Right atrium auricular region (tissue), 2 donors: ENCODE data around the gene LCN9. TPM values are rescaled to one million over a fixed set of nuclear protein-coding genes. Genes with fewer than 3 reads are reported as not detected.

Source experiments
- DNase-seq: peaks from one replicate; pipeline ENCODE4 v3.0.0-alpha.2; 2019; ENCODE audit warnings: low spot score
- H3K27ac ChIP-seq, 2 donors: fragments of 200-600 bp; sonication (generic); 1 replicate in 1 of 2; 2 replicates in 1 of 2; pipeline ENCODE4 v1.5.1; 2016 to 2019
- H3K27me3 ChIP-seq, 2 donors: fragments of 200-600 bp; sonication (generic); one replicate each; pipeline versions ENCODE4 v1.5.1 to v1.6.0; 2017 to 2019
- H3K36me3 ChIP-seq: fragments of 200-600 bp; sonication (generic); one replicate; pipeline ENCODE4 v1.5.1; 2016
- H3K4me1 ChIP-seq, 2 donors: fragments of 200-600 bp; sonication (generic); one replicate each; pipeline versions ENCODE4 v1.5.1 to v1.6.0; 2017 to 2019
- H3K4me3 ChIP-seq, 2 donors: fragments of 200-600 bp; sonication (generic); 1 replicate in 1 of 2; 2 replicates in 1 of 2; pipeline ENCODE4 v1.5.1; 2017 to 2019; ENCODE audit warnings: mild to moderate bottlenecking in 1 of 2, moderate library complexity in 1 of 2
- H3K9me3 ChIP-seq, 2 donors: fragments of 200-600 bp; sonication (generic); one replicate each; pipeline ENCODE4 v1.5.1; 2019
- total RNA-seq, 2 donors: library from RNA; depleted of rRNA; stranded (reverse); fragments of >200 nt; gene quantifications; one replicate each; pipeline ENCODE4 v1.1.0, GENCODE V29; 2016
- TF ChIP-seq, protein P1 (sequence below), 2 donors: fragments of 200-600 bp; sonication (generic); IDR thresholded peaks; one replicate each; pipeline ENCODE4 v1.5.1; 2019; ENCODE audit warnings: antibody characterized with exemption in 2 of 2

LCN9 gene
- total RNA-seq, 2 donors from 2014 or later, result not detected

DNA sequence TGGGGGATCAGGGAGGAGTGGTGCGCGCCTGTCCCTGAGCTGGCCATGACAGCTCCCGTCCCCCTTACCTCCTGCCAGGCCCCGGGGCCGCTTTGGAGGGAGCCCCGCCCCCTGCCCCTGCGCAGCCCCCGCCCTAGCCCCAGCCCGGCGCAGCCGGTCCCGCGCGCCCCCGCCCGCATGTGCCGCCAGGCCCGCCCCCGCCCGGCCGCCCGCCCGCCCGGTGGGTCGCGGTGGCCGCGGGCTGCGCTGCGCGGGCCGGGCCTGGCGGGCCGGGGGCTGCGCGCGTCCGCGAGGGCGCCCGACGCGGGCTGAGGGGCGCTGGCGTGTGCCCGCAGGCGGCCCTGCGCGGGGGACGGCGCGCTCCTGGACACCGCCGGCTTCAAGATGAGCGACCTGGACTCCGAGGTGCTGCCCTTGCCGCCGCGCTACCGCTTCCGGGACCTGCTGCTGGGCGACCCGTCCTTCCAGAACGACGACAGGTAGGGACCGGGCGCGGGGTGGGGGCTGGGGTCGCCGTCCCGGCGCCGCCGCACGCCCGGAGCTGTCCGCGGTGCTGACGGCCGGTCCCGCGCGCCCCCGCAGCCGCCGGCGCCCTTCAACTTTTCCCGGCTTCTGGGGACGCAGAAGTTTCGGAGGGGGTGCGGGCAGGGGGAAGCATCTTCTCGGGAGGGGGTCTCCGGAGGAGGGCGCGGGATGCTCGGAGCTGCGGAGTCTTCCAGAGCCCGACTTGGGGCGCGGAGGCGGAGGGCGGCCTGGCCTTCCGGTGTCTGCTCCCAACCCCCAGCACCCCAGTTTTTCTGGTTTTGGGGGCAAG lies 51.3 kb downstream of the LCN9 start:
- peaks cover 0 to 10% of the 10 kb centered on the region in 2 donors for H3K27me3 ChIP-seq

DNA sequence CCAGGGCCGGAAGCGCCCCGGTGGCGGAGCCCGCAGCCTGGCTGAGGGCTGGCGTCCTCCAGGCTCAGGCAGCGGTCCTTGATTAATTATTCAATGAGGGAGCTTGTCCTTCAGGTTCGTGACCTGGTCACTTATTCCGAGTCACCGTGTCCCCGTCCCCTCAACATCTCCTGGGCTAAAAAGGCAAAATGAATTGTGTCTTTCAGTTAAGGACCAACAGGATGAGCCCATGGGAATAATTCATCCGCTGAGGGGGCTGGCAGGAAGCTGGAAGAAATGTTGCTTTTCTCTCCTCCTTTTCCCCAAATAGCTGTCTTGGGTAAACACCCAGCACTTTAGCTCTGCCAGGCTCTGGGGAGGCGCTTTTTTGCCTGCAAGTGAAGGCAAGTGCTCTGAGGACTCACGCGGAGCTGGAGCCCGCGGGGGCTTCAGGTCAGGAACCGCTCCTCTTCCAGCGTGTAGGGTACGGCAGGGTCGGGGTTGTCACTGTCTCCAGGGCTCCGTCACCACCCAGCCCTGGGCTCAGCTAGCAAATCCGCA lies 52.0 kb downstream of the LCN9 start:
- Histone ChIP-seq H3K36me3 (no peaks in the 10 kb centered on the region), H3K4me1 (peaks cover 0 to 4% of the 10 kb centered on the region in 2 donors), H3K4me3 (no peak overlapping the region), H3K27me3 (peaks cover 0 to 10% of the 10 kb centered on the region in 2 donors), H3K27ac (no peak overlapping the region), H3K9me3 (no peaks in the 10 kb centered on the region)
- DNase-seq, result no peak
- TF ChIP-seq, protein P1, sequence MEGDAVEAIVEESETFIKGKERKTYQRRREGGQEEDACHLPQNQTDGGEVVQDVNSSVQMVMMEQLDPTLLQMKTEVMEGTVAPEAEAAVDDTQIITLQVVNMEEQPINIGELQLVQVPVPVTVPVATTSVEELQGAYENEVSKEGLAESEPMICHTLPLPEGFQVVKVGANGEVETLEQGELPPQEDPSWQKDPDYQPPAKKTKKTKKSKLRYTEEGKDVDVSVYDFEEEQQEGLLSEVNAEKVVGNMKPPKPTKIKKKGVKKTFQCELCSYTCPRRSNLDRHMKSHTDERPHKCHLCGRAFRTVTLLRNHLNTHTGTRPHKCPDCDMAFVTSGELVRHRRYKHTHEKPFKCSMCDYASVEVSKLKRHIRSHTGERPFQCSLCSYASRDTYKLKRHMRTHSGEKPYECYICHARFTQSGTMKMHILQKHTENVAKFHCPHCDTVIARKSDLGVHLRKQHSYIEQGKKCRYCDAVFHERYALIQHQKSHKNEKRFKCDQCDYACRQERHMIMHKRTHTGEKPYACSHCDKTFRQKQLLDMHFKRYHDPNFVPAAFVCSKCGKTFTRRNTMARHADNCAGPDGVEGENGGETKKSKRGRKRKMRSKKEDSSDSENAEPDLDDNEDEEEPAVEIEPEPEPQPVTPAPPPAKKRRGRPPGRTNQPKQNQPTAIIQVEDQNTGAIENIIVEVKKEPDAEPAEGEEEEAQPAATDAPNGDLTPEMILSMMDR (IDR thresholded peaks at IDR 0.05), result no peak

More for the DNA sequence above, 51.3 kb downstream of the LCN9 start:
- DNase-seq, result no peak
- H3K36me3 ChIP-seq, result no peaks in the 10 kb centered on the region
- no peak overlapping the region for H3K4me3 ChIP-seq
- no peak overlapping the region for H3K27ac ChIP-seq
- TF ChIP-seq, protein P1 (IDR thresholded peaks at IDR 0.05), result no peak
- peaks cover 0 to 4% of the 10 kb centered on the region in 2 donors for H3K4me1 ChIP-seq
- H3K9me3 ChIP-seq, result no peaks in the 10 kb centered on the region

DNA sequence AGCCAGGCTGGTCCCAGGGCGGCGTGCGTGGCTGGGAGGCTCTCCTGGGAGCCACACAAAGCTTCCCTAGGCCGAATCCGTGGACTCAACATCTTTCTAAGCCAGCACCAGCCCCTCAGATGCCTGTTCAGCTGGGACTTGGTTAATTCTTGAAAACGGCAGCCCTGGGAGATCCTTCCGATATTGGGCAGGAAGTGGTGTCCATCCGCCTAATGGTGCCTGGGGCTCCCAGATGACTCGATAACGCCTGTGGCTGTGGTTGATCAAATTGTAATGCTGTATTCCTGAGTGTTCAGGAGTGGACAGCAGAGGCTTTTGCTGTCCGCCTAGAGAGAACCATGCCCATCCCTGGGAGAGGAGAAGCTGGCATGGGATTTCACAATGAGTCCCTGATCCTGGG lies 52.9 kb downstream of the LCN9 start:
- Histone ChIP-seq H3K4me3 (no peak overlapping the region), H3K27me3 (peaks cover 0 to 10% of the 10 kb centered on the region in 2 donors), H3K9me3 (no peaks in the 10 kb centered on the region), H3K27ac (no peak overlapping the region), H3K36me3 (no peaks in the 10 kb centered on the region), H3K4me1 (peaks cover 0 to 4% of the 10 kb centered on the region in 2 donors)
- TF ChIP-seq, protein P1 (IDR thresholded peaks at IDR 0.05), result no peak
- DNase-seq, result no peak

Other genes with a start within 250 kb of the LCN9 start
- gene PPP1R26, start 183.5 kb upstream of the LCN9 start, total RNA-seq, result 10 to 100 TPM; 17.4 to 18.7 TPM
- gene MRPS2, start 162.6 kb upstream of the LCN9 start, total RNA-seq, result 10 to 100 TPM; 40.9 to 72.5 TPM
- not detected for gene LCN1, start 141.9 kb upstream of the LCN9 start, total RNA-seq
- not detected for gene OBP2A, start 117.2 kb upstream of the LCN9 start, total RNA-seq
- gene PAEP, start 101.6 kb upstream of the LCN9 start, total RNA-seq, result not detected
- gene GLT6D1, start 23.8 kb upstream of the LCN9 start, total RNA-seq, result not detected
- gene SOHLH1, start 36.2 kb downstream of the LCN9 start, total RNA-seq, result not detected
- gene KCNT1, start 38.9 kb downstream of the LCN9 start, total RNA-seq, result under 1 TPM in 1 of 2 donors, not detected in 1; 0.48 TPM
- 10 to 100 TPM; 19.4 to 21.4 TPM for gene CAMSAP1, start 244.2 kb downstream of the LCN9 start, total RNA-seq